ENCODE data around the gene ZNF687.
A peak's percentile ranks its signal among the peaks of the same experiment; 100 is the strongest.

Gene ZNF687

DNA sequence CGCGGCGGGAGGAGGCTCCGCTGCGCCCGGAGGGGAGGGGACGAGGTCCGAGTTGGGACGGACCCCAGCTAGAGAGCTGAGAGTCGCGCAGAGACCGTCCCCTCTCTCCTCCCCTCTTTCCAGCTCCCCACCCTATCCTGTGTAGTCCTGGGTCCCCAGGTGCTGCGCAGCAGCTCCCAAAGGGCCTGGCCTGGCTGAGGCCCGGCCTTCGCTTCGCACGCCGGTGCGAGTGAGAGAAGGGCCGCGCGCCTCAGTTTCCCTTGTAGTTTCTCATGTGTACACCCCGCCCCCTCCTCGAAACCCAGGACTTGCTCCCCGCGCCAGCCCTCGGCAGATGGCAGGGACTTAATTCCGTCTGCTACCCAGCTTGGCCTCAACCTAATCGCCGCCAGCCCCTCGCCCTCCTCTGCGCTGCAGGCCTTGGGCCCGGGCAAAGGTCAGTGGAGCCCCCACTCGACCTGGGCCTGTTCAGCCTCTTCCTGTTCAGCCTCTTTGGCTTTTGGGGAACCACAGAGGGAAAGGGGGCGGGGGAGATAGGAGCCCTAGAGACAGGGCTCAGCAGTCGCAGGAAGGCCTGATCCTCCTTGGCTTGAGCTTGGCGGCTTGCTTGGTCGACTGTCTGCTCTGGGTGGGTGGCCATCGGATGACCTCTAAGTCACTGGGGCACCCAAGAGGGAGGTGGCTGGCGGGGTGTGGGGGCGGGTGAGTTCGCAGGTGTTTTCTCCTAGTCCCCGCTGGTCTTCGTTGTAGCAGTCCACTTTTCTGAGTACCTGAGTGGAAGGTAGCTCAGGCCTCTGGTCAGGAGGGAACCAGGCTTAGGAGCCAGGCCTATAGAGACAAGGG is 1.0 kb downstream of the ZNF687 start:
- peak; percentile 21 for DNase-seq

DNA sequence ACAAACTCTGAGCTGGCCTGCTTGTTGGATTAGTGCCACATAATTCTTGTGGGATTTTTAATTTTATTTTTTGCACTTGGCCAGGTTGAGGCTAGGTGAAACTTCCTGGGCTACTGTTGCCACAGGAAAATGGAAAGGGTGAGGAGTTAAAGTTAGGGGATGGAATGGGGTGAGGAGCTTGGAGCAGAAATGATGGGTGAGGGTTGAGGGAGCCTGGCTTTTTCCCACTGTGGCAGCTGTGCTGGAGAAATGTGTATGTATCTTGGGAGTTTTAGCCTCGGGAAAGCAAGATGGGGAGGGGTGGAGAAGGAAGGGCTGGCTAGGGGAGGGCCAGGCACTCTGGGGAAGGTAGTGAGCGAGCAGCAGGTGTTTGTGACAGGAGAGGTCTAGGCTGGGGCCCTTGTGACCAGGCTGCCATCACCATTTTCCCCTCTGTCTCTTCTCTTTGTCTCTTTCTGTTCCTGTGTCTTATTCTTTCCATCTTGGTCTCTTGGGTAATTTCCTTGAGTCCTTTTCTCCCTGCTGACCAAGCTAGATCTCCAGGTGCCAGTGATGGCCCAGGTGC is 2.0 kb downstream of the ZNF687 start:
- no peak for DNase-seq

DNA sequence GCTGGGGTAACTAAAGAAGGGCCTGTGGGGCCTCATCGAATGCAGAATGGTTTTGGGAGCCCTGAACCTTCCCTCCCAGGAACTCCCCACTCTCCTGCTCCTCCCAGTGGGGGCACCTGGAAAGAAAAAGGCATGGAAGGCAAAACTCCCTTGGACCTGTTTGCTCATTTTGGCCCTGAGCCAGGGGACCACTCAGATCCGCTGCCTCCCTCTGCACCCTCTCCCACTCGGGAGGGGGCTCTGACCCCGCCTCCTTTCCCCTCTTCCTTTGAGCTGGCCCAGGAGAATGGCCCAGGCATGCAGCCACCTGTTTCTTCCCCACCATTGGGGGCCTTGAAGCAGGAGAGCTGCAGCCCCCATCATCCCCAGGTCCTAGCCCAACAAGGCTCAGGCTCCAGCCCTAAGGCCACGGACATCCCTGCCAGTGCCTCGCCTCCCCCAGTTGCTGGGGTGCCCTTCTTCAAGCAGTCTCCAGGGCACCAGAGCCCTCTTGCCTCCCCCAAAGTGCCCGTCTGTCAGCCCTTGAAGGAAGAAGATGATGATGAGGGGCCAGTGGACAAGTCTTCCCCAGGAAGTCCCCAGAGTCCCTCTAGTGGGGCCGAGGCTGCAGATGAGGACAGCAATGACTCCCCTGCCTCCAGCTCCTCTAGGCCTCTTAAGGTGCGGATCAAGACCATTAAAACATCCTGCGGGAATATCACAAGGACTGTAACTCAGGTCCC is 4.7 kb downstream of the ZNF687 start:
- no peak for DNase-seq

DNA sequence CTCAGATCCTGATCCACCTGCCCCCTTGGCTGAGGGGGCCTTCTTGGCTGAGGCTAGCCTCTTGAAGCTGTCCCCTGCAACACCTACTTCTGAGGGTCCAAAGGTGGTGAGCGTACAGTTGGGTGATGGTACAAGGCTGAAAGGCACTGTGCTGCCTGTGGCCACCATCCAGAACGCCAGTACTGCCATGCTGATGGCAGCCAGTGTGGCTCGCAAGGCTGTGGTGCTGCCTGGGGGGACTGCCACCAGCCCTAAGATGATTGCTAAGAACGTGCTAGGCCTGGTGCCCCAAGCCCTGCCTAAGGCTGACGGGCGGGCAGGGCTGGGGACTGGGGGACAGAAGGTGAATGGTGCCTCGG is 5.2 kb downstream of the ZNF687 start:
- DNase-seq, result no peak

DNA sequence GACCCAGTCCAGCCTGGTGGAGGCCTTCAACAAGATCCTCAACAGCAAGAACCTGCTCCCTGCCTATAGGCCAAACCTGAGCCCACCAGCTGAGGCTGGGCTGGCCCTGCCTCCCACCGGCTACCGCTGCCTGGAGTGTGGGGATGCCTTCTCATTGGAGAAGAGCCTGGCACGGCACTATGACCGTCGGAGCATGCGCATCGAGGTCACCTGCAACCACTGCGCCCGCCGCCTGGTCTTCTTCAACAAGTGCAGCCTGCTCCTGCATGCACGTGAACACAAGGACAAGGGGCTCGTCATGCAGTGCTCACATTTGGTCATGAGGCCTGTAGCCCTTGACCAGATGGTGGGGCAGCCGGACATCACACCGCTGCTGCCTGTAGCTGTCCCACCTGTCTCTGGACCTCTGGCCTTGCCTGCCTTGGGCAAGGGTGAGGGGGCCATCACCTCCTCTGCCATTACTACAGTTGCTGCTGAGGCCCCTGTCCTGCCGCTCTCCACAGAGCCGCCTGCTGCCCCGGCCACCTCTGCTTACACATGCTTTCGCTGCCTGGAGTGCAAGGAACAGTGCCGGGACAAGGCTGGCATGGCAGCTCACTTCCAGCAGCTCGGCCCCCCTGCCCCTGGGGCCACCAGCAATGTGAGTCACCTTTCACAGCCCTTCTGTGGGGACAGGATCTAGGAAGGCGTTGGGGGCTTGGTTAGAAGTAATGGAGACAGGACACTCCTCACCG is 5.8 kb downstream of the ZNF687 start:
- no peak for DNase-seq

DNA sequence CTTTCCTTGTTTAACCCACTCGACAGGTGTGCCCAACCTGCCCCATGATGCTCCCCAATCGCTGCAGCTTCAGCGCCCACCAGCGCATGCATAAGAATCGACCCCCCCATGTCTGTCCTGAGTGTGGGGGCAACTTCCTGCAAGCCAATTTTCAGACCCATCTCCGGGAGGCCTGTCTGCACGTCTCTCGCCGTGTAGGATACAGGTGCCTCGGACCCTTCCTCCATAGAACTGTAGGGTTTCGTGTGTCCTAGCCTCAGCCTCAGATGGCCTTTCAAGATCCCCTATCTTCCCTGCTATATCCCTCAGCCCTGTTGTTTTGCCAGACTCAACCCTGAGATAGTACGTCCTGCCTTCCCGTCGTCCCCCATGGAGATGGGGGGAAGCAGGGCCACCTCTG is 6.4 kb downstream of the ZNF687 start:
- DNase-seq, result no peak

DNA sequence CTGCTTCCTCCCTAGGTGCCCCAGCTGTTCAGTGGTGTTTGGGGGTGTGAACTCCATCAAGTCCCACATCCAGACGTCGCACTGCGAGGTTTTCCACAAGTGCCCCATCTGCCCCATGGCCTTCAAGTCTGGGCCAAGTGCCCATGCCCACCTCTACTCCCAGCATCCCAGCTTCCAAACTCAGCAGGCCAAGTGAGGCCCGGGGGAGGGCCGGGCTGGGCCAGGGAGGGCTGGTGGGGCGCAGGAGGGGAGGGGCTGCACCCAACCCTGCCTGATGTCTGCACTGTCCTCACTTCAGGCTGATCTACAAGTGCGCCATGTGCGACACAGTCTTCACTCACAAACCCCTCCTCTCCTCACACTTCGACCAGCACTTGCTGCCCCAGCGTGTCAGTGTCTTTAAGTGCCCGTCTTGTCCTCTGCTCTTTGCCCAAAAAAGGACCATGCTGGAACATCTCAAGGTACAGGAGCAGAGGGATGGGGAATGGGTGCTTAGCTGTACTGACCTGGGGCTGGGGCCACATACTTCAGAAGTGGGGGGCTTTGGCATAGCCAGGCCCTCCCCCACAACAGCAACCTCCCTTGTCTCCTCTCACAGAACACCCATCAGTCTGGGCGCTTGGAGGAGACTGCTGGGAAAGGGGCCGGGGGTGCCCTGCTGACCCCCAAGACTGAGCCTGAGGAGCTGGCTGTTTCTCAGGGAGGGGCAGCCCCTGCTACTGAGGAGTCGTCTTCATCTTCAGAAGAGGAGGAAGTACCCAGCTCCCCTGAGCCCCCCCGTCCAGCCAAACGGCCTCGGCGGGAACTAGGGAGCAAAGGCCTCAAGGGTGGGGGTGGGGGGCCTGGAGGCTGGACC is 7.2 kb downstream of the ZNF687 start:
- no peak for DNase-seq

DNA sequence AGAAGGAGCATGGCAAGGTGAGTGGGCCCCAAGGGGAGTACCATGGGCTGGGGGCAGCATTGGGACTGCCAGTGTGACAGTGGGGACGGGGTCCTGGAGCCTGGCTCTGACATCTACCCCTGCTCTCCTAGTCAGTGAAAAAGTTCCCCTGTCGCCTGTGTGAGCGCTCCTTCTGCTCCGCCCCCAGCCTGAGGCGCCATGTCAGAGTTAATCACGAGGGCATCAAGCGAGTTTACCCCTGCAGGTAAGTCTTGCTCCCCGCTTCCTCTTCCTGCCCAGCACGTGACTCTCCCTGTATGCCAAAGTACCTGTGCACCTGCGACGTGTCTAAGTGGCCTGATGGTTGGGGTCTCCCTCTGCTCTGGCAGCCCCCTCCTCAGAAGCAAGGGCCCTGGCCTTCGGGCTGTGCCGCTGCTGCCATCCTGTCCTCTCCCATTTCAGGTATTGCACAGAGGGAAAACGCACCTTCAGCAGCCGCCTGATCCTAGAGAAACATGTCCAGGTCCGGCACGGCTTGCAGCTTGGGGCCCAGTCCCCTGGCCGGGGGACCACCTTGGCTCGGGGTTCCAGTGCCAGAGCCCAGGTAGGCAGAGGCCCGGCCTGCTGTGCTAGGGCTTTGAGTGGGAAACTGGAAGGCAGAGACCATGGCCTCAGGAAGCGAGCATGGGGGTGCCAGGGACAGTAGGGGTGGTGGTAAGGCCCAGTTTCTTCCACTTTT is 8.1 kb downstream of the ZNF687 start:
- DNase-seq, result no peak

DNA sequence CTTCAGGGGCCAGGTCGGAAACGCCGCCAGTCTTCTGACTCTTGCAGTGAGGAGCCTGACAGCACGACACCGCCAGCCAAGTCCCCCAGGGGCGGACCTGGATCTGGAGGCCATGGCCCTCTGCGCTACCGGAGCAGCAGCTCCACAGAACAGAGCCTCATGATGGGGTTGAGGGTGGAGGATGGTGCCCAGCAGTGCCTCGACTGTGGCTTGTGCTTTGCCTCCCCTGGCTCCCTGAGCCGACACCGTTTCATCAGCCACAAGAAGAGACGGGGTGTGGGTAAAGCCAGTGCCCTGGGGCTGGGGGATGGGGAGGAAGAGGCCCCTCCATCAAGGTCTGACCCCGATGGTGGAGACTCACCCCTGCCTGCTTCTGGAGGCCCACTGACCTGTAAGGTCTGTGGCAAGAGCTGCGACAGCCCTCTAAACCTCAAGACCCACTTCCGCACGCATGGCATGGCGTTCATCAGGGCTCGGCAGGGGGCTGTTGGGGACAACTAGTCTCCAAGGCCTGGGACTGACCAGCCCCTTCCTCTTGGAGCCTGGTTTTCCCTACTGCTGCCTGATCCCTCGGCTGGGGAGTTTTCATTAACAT is 8.7 kb downstream of the ZNF687 start:
- no peak for DNase-seq

DNA sequence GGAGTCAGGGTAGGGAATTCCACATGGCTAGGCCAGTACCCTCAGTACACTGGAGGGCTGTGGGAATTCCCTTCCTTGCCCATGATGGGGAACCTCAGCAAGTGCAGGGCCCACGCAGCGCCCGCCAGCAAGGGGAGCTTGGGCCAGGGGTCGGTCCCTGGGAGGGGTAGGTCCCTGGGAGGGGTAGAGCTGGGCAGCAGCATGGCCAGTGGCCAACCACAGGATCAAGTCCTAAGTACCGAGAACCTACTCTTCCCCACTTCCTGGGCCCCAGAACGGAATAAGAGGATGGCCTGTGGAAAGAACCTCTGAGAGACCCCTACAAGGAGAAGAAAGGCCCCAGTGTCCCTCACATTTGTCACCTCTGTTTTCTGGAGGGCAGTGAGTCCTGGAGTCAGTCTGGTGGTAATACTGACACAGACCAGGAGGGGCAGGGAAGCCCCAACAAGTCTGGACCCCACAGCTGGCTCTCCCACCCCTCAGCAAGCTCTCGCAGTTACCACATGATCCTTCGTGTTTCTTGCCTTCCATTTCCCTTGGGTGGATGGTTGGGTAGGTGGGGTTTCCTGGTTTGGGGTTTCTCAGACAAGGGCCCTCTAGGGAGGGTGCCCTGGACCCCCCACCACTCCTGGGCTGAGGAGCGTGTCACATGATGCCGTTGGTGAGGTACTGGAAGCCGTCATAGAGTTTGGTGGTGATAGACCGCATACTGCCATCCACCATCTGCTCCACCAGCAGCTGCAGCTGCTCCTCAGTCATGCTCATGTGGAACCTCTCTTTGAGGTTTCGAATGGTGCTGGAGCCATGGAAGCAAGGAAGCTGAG is 10.3 kb downstream of the ZNF687 start:
- no peak for DNase-seq

DNA sequence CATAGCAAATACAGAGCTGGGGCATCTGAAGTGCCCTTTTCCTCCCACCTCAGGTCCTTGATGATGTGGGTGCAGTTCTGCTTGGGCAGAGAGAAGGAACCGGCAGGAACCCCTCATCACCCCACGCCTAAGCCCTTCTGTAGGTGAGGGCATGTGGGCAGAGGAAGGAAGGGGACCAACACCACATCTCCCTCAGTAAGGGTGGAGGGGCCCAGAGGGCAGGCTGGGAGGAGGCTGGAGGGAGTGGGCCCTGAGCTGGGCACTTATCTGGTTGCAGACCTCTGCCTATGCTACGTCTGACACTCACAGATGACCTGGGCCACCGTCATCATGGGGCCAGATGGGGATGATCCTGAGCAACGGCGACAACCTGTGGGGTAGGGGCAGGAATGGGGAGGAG is 11.0 kb downstream of the ZNF687 start:
- no peak for DNase-seq

DNA sequence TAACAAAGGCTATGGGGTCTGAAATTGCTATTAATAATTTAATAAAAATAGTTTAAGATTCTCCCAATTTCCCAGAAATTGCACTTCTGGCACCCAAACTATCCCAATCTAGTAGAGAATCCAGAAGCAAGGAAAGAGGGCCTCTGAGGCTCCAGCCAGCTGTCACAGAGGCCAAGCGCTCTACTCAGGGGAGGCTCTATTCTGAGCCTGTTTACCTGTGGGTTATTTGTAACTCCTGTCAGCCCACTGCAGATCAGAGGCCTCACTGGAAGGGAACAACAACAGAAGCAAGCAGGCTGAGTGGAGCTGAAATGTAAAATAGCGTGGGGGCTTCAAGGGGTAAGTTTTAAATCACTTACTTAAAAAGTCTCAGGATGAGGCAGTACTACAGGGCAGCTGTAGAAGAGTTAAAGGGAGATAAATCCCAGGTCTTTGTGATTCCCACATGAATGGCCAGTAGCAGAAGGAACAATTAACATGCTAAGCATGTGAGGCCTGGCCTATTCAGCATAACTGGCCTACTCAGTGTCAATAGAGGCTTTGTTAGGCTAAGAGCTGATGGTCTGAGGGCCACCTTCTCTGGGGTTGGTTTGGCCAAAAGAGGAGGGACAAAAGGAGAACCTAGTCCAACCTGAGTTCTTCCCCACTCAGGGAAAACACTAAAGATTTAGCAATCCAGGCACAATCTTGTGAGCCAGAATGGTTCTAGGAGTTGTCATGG is 12.8 kb downstream of the ZNF687 start:
- DNase-seq, result no peak

DNA sequence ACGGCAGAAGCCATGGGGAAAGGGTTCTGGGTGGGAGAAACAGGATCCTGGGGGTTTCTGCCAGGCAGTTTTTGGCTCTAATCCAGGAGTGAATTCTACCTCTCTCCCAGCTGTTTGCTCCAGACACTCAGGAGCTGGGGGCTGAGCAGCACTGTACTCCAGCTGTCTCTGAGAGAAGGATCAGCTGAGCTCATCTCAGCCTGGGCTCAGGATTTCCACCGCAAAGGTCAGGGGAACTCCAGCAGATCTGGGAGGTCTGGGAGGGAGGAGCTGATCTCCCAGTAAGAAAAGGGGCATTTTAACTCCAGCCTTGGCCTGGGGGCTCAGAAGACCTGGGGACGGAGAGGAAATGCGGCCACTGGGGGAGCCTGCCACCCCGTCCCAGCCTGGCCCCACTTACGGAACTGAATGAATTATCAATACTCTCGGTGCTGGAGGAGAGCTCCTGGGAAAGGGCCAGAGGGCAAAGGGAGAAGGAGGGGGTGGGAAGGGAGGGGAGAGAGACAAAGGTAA is 27.8 kb downstream of the ZNF687 start:
- no peak for DNase-seq

DNA sequence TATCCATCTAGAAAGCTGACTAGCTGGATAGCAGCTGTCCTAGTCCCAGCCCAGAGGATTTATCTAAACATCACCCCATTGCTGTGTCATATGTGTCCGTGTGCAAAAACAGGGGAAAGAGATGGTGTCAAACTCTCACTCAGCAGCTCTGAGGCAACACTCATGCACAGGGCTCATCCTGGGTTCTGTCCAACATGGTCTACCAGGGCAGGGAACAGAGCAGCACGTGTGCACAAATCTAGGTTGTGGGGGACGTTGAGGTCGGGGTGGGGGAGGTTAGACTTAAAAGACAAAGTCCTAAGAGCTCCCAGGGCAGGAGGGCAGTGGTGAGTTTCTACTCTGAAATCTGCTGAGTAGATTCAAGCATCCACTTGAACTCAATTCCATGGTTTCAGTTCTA is 28.9 kb downstream of the ZNF687 start:
- DNase-seq, result no peak

DNA sequence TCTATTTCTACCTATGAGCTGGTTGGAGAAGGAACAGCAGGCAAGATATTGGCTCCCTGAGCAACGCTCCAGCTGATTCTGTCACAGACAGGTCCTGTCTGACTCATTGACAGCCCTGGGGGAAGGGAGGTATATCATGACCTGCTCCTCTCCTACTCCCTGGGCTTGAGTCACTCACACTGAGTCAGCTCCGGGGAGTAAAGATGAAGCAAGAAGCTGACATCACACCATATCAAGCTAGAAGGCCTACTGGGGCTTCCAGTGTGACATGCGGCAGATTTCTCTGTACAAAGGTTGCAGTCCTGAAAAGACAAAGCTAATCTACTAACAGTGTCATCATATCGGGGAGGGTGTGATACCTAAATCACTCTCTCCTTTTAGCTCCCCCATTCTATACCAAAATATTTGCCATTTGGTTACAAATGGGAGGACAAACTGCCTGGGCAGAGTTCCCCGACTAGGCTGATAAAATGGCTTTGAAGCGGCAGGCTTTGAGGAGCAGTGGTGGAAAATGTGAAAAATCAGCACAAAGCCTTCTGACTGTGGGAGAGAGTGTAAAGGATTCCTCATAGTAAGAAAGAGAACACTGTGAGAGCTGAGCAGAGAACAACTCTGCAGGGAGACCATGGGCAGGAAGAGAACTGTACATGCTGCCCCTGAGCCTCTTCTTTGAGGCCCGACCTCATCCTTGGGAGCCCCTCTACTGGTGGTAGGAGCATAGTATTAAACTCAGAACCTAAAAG is 29.7 kb downstream of the ZNF687 start:
- peak; percentile 78 for DNase-seq

DNA sequence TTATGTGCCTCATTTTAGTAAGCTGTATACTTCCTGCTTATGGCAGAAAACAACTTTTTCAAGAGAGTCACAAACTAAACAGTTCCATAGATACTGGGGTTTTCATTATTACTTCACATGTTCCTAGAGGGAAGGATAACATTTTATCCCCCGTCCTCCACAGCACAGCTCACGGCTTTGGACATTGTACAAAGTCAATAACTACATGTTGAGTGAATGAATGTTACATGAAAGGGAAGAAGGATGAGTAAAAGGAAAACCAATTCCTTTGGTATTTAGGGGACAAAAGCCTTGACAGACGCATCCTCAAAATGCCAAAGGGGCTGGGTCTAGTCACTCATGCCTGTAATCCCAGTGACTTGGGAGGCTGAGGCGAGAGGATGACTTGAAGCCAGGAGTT is 30.3 kb downstream of the ZNF687 start:
- DNase-seq, result no peak

DNA sequence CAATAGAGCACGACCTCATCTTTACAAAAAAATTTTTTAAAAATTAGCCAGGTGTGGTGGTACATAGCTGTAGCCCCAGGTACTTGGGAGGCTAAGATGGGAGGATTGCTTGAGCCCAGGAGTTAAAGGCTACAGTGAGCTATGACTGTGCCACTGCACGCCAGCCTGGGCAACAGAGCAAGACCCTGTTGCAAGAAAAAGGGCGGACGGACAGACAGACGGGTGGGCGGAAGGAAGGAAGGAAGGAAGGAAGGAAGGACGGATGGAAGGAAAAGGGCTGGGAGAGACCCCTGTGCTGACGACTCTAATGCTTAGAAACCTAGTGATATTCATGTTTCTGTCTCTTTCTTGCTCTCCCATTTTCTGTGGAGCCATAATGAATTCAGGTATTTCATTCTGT is 30.7 kb downstream of the ZNF687 start:
- DNase-seq, result no peak

DNA sequence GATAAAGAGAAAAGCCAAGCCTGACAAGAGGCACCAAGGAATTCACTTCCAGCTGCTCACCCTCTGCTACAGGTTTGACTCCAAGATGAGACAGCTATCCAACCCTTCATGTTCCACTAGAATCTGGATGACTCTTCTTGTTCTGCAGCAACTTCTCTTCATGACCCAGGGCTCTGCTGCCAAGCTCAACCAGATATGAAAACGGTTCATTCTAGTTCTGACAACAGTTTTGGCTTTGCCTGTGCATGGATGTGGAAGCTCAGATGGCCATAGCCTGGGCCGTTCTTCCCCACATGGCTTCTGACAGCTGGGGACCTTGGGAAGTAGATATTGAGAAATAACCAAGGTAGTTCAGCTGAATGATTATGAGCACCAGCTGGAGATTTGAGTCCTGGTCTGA is 31.4 kb downstream of the ZNF687 start:
- DNase-seq, result no peak

Data from CD4-positive, alpha-beta T cell treated with Interleukin-6 for 4 hours (primary cell).